HG03139 (cell line): Measurements from ENCODE around the gene SLITRK5.

Experiments
- ATAC-seq: cut with Tn5 transposase; IDR thresholded peaks from one replicate; pipeline ENCODE4 v1.9.1; 2021; ENCODE audit not compliant: unreplicated experiment

Gene SLITRK5, protein sequence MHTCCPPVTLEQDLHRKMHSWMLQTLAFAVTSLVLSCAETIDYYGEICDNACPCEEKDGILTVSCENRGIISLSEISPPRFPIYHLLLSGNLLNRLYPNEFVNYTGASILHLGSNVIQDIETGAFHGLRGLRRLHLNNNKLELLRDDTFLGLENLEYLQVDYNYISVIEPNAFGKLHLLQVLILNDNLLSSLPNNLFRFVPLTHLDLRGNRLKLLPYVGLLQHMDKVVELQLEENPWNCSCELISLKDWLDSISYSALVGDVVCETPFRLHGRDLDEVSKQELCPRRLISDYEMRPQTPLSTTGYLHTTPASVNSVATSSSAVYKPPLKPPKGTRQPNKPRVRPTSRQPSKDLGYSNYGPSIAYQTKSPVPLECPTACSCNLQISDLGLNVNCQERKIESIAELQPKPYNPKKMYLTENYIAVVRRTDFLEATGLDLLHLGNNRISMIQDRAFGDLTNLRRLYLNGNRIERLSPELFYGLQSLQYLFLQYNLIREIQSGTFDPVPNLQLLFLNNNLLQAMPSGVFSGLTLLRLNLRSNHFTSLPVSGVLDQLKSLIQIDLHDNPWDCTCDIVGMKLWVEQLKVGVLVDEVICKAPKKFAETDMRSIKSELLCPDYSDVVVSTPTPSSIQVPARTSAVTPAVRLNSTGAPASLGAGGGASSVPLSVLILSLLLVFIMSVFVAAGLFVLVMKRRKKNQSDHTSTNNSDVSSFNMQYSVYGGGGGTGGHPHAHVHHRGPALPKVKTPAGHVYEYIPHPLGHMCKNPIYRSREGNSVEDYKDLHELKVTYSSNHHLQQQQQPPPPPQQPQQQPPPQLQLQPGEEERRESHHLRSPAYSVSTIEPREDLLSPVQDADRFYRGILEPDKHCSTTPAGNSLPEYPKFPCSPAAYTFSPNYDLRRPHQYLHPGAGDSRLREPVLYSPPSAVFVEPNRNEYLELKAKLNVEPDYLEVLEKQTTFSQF

GRCh38 chr13:87671031-87671752 lies at the start of gene SLITRK5:
Gene SLITRK5, plus strand, starts transcription at chr13:87671371. Its CDS starts 4,018 bp downstream, at chr13:87675389.
- peak; percentile 97 for ATAC-seq

GRCh38 chr13:87622971-87623370 lies 48.2 kb upstream of the SLITRK5 start:
- no peak for ATAC-seq

- ATAC-seq: no peak
Measured at GRCh38 chr13:87656306-87656705, 14.9 kb upstream of the SLITRK5 start.

GRCh38 chr13:87661471-87661870 lies 9.7 kb upstream of the SLITRK5 start:
- ATAC-seq: no peak

GRCh38 chr13:87666831-87667230 lies 4.3 kb upstream of the SLITRK5 start:
- ATAC-seq: no peak

GRCh38 chr13:87667686-87668085 lies 3.5 kb upstream of the SLITRK5 start:
- no peak for ATAC-seq

DNA sequence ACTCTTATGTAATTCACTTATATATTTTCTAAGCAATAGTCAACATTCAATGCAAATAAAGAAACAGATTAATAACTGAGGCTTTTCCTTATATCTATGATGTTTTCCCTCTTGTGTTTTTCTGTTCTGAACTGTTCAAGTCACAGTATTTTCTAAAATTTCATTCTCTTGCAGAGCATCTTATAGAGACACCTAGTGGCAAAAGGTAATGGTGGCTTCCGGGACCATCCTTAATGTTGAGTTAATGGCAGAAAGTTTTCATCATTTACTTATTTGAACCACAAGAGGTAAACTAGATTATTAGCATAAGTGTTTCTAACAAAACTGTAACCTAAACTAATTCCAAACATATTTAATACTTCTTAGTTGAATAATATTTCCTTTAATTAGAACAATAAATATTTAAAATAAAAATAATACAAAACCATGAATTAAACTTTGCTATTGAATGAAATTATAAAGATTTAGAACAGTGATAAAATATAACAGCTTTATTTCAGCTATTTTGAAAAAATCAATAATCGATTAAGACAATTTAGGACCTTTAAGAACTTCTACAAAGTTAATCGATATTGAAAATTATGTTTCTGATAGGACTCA lies 1.7 kb upstream of the SLITRK5 start:
- ATAC-seq: no peak

DNA sequence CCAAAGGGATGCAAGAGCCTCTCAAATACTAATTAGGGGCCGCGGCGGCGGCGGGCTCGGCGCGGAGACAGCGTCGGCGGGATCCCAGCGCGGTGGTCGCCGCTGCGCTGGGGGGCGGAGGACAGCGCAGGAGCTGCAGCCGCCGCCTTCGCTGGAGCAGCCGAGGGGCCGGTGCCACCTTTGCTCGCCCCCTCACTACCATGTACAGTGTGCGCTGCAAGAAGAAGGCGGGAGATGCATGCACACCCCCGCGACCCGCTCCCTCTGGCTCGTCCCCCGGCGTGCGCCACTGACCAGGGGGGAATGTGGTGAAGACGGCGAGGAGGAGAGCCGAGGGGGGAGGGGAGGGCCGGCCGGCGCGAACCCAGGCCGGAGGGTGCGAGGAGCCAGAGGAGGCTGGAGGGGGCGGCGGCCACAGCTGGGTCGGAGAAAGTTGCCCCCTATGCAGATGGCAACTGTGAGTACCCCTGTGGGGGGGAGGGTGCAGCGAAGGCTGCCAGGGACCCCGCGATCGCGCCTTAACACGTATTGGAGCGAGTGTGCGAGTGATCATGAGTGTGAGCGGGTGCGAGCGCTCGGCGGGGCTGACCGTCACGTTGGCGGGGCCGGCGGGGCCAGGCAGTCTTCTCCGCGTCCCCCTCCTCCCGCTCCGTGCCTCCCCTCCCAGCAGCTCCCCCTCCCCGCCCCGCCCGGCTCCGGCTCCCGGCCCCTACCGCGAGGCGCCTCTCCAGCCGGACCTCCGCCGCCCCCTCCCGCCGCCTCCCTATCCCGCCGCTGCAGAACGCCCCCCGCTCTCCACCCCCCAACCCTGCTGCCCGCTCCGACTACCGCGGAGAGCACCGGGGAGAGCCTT lies 808 bp downstream of the SLITRK5 start:
- no peak for ATAC-seq

GRCh38 chr13:87674247-87674738 lies 3.1 kb downstream of the SLITRK5 start:
- no peak for ATAC-seq

DNA sequence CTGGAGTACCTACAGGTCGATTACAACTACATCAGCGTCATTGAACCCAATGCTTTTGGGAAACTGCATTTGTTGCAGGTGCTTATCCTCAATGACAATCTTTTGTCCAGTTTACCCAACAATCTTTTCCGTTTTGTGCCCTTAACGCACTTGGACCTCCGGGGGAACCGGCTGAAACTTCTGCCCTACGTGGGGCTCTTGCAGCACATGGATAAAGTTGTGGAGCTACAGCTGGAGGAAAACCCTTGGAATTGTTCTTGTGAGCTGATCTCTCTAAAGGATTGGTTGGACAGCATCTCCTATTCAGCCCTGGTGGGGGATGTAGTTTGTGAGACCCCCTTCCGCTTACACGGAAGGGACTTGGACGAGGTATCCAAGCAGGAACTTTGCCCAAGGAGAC lies 4.7 kb downstream of the SLITRK5 start:
- no peak for ATAC-seq

DNA sequence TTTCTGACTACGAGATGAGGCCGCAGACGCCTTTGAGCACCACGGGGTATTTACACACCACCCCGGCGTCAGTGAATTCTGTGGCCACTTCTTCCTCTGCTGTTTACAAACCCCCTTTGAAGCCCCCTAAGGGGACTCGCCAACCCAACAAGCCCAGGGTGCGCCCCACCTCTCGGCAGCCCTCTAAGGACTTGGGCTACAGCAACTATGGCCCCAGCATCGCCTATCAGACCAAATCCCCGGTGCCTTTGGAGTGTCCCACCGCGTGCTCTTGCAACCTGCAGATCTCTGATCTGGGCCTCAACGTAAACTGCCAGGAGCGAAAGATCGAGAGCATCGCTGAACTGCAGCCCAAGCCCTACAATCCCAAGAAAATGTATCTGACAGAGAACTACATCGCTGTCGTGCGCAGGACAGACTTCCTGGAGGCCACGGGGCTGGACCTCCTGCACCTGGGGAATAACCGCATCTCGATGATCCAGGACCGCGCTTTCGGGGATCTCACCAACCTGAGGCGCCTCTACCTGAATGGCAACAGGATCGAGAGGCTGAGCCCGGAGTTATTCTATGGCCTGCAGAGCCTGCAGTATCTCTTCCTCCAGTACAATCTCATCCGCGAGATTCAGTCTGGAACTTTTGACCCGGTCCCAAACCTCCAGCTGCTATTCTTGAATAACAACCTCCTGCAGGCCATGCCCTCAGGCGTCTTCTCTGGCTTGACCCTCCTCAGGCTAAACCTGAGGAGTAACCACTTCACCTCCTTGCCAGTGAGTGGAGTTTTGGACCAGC lies 5.3 kb downstream of the SLITRK5 start:
- no peak for ATAC-seq

DNA sequence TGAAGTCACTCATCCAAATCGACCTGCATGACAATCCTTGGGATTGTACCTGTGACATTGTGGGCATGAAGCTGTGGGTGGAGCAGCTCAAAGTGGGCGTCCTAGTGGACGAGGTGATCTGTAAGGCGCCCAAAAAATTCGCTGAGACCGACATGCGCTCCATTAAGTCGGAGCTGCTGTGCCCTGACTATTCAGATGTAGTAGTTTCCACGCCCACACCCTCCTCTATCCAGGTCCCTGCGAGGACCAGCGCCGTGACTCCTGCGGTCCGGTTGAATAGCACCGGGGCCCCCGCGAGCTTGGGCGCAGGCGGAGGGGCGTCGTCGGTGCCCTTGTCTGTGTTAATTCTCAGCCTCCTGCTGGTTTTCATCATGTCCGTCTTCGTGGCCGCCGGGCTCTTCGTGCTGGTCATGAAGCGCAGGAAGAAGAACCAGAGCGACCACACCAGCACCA lies 5.9 kb downstream of the SLITRK5 start:
- no peak for ATAC-seq

DNA sequence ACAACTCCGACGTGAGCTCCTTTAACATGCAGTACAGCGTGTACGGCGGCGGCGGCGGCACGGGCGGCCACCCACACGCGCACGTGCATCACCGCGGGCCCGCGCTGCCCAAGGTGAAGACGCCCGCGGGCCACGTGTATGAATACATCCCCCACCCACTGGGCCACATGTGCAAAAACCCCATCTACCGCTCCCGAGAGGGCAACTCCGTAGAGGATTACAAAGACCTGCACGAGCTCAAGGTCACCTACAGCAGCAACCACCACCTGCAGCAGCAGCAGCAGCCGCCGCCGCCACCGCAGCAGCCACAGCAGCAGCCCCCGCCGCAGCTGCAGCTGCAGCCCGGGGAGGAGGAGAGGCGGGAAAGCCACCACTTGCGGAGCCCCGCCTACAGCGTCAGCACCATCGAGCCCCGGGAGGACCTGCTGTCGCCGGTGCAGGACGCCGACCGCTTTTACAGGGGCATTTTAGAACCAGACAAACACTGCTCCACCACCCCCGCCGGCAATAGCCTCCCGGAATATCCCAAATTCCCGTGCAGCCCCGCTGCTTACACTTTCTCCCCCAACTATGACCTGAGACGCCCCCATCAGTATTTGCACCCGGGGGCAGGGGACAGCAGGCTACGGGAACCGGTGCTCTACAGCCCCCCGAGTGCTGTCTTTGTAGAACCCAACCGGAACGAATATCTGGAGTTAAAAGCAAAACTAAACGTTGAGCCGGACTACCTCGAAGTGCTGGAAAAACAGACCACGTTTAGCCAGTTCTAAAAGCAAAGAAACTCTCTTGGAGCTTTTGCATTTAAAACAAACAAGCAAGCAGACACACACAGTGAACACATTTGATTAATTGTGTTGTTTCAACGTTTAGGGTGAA lies 6.6 kb downstream of the SLITRK5 start:
- ATAC-seq: no peak

DNA sequence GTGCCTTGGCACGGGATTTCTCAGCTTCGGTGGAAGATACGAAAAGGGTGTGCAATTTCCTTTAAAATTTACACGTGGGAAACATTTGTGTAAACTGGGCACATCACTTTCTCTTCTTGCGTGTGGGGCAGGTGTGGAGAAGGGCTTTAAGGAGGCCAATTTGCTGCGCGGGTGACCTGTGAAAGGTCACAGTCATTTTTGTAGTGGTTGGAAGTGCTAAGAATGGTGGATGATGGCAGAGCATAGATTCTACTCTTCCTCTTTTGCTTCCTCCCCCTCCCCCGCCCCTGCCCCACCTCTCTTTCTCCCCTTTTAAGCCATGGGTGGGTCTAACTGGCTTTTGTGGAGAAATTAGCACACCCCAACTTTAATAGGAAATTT lies 7.2 kb downstream of the SLITRK5 start:
- no peak for ATAC-seq

DNA sequence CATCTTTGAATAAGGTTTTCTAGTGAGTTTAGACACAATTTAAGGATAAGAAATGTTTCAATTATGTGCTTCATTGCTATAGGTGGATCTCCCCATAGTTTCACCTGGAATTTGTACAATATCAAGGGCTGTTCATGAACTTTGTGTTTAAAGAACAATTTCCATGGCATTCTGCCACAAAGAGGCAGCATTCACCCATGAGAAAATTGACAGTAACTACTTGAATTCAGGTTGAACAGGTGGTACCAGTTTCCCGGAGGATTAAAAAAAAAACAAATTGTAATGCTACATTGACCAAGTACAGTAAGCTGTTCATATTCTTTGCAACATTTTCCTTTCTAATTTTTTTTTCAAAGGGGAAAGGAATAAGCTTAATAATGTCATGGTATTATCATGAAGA lies 9.1 kb downstream of the SLITRK5 start:
- no peak for ATAC-seq

- ATAC-seq: no peak
Measured at GRCh38 chr13:87684850-87685742, 13.9 kb downstream of the SLITRK5 start.

- ATAC-seq: no peak
Measured at GRCh38 chr13:87696458-87696857, 25.3 kb downstream of the SLITRK5 start.
